Measurements from ENCODE around the gene GABPB1.

The GABPB1 gene

GRCh38 chr15:50341616-50342136 lies 13.3 kb downstream of the GABPB1 start:
- DNase-seq, result no peak

GRCh38 chr15:50340416-50340815 lies 14.6 kb downstream of the GABPB1 start:
- DNase-seq, result no peak

- no peak for DNase-seq
Observed at GRCh38 chr15:50339717-50340116, 15.3 kb downstream of the GABPB1 start.

GRCh38 chr15:50335251-50335650 lies 19.7 kb downstream of the GABPB1 start:
- DNase-seq, result no peak

- DNase-seq, result no peak
Observed at GRCh38 chr15:50333229-50333628, 21.8 kb downstream of the GABPB1 start.

GRCh38 chr15:50330921-50331320 lies 24.1 kb downstream of the GABPB1 start:
- DNase-seq, result no peak

GRCh38 chr15:50328116-50328515 lies 26.9 kb downstream of the GABPB1 start:
- no peak for DNase-seq

- DNase-seq, result no peak
Observed at GRCh38 chr15:50321680-50322210, 33.3 kb downstream of the GABPB1 start.

- DNase-seq, result no peak
Observed at GRCh38 chr15:50320504-50320903, 34.5 kb downstream of the GABPB1 start.

- no peak for DNase-seq
Observed at GRCh38 chr15:50318697-50319096, 36.3 kb downstream of the GABPB1 start.

GRCh38 chr15:50315814-50316630 lies 39.0 kb downstream of the GABPB1 start:
- DNase-seq, result no peak

GRCh38 chr15:50312636-50313035 lies 42.4 kb downstream of the GABPB1 start:
- DNase-seq, result no peak

- no peak for DNase-seq
Observed at GRCh38 chr15:50307799-50308198, 47.2 kb downstream of the GABPB1 start.

- no peak for DNase-seq
Observed at GRCh38 chr15:50304836-50305235, 50.2 kb downstream of the GABPB1 start.

GRCh38 chr15:50302581-50302980 lies 52.4 kb downstream of the GABPB1 start:
- no peak for DNase-seq

GRCh38 chr15:50298340-50298739 lies 56.7 kb downstream of the GABPB1 start:
- no peak for DNase-seq

GRCh38 chr15:50295966-50296365 lies 59.0 kb downstream of the GABPB1 start:
- no peak for DNase-seq

GRCh38 chr15:50289749-50290148 lies 65.2 kb downstream of the GABPB1 start:
- DNase-seq, result no peak

- DNase-seq, result no peak
Observed at GRCh38 chr15:50287324-50288116, 67.5 kb downstream of the GABPB1 start.

GRCh38 chr15:50281427-50281826 lies 73.6 kb downstream of the GABPB1 start:
- DNase-seq, result no peak

- no peak for DNase-seq
Observed at GRCh38 chr15:50280271-50280670, 74.7 kb downstream of the GABPB1 start.

- no peak for DNase-seq
Observed at GRCh38 chr15:50278496-50278895, 76.5 kb downstream of the GABPB1 start.

- DNase-seq, result no peak
Observed at GRCh38 chr15:50277370-50277769, 77.6 kb downstream of the GABPB1 start.

GRCh38 chr15:50275908-50276307 lies 79.1 kb downstream of the GABPB1 start:
- DNase-seq, result no peak

Data from activated effector memory CD4-positive, alpha-beta T cell treated with anti-CD3 and anti-CD28 coated beads, Interleukin-2, amount 50 U/mL, for 16 hours (primary cell).